ENCODE data around the gene HPSE2. TPM values are rescaled to one million over a fixed set of nuclear protein-coding genes. Genes with fewer than 3 reads are reported as not detected.

The HPSE2 gene
- total and polyA plus RNA-seq, 2 of the 8 experiments (the other 6 are each of a cell fraction or from before 2014, with no cell fraction given): 0.41 to 0.58 TPM

GRCh38 chr10:98560565-98560964 lies 675.1 kb downstream of the HPSE2 start:
- no peak overlapping the region for H4K91ac ChIP-seq (replicated peaks; ENCODE audit: insufficient read length, low read length)
- H3K4ac ChIP-seq (replicated peaks; ENCODE audit: insufficient read length, low read depth, low read length): no peak overlapping the region
- DNase-seq (ENCODE audit: low read depth in 1 of 2, low spot score in 2 of 2) (no peak), FAIRE-seq (no peak)
- ChIA-PET CTCF (ENCODE audit: partially characterized antibody) (no interaction called here), POLR2A (ENCODE audit: partially characterized antibody) (no interaction called here)
- H4K8ac ChIP-seq (ENCODE audit: extremely low read depth, insufficient read depth, low read length): no peak overlapping the region
- no peak overlapping the region for H4K5ac ChIP-seq (ENCODE audit: insufficient read length, low read depth, low read length)
- no peaks in the 10 kb centered on the region for H3K79me2 ChIP-seq (ENCODE audit: control insufficient read depth in 1 of 2, insufficient read depth in 2 of 2, low read length in 2 of 2)
- no peak overlapping the region for H3K9ac ChIP-seq (replicated peaks in 1 of 4; ENCODE audit: extremely low read depth in 1 of 4, low read depth in 3 of 4, low read length in 3 of 4)
- H3K4me2 ChIP-seq (ENCODE audit: insufficient read depth in 1 of 2, low read depth in 2 of 2, low read length in 2 of 2): no peak overlapping the region
- no peaks in the 10 kb centered on the region for H3K79me1 ChIP-seq (ENCODE audit: low read depth, low read length)
- H3K18ac ChIP-seq (ENCODE audit: extremely low read depth, low read length): no peak overlapping the region
- no peaks in the 10 kb centered on the region for H3K9me3 ChIP-seq (ENCODE audit: insufficient read depth in 2 of 2, low read depth in 1 of 2, low read length in 1 of 2)
- H2BK20ac ChIP-seq (ENCODE audit: low read length): no peak overlapping the region
- H3K27me3 ChIP-seq (replicated peaks in 1 of 4; ENCODE audit: control insufficient read depth in 3 of 4, extremely low read depth in 1 of 4, insufficient read depth in 3 of 4, low read length in 3 of 4): peaks cover 0 to 1% (median 0%) of the 10 kb centered on the region in 4 experiments; a peak in 1 of 7 replicates
- no peak overlapping the region for H2BK12ac ChIP-seq (ENCODE audit: low read depth, low read length)
- no peak overlapping the region for H2AK5ac ChIP-seq (ENCODE audit: low read depth, low read length)
- no peak overlapping the region for H2BK15ac ChIP-seq (ENCODE audit: low read length)
- no peaks in the 10 kb centered on the region for H4K20me1 ChIP-seq (replicated peaks in 1 of 2; ENCODE audit: control insufficient read depth in 1 of 2, insufficient read depth in 2 of 2, low read length in 2 of 2)
- 89% methylated on average over 2 of the region's 2 CpGs; no CpG with 5 or more reads in 1 of the 2 experiments for WGBS, 2 experiments (ENCODE audit: extremely low coverage in 1 of 2, insufficient coverage in 1 of 2, insufficient read length in 1 of 2, insufficient replicate concordance in 2 of 2, low coverage in 1 of 2, low lambda C conversion rate in 2 of 2, missing lambda C conversion rate in 1 of 2)
- H3K23ac ChIP-seq (ENCODE audit: insufficient read length): no peak overlapping the region
- H2AFZ ChIP-seq (ENCODE audit: low read length): no peak overlapping the region
- TF ChIP-seq TAF1 (IDR thresholded peaks at IDR 0.05; ENCODE audit: low read depth, low read length): no peak
- no peak overlapping the region for H3K56ac ChIP-seq (replicated peaks; ENCODE audit: insufficient read length, low read depth, low read length)
- no peak overlapping the region for H3K14ac ChIP-seq (ENCODE audit: insufficient read length)
- no peaks in the 10 kb centered on the region for H3K36me3 ChIP-seq (ENCODE audit: control insufficient read depth in 2 of 4, insufficient read depth in 4 of 4, low read length in 3 of 4)
- H2BK120ac ChIP-seq (replicated peaks; ENCODE audit: low read depth, low read length): no peak overlapping the region
- H3K4me1 ChIP-seq (replicated peaks in 1 of 4; ENCODE audit: control insufficient read depth in 3 of 4, insufficient read depth in 4 of 4, low read length in 3 of 4): no peaks in the 10 kb centered on the region
- H3K27ac ChIP-seq (ENCODE audit: low read depth, low read length): no peak overlapping the region
- no peak overlapping the region for H3K4me3 ChIP-seq (ENCODE audit: extremely low read depth in 1 of 4, insufficient read depth in 2 of 4, low read depth in 3 of 4, low read length in 4 of 4)
- no peaks in the 10 kb centered on the region for H3K23me2 ChIP-seq (ENCODE audit: low read depth, low read length)
- no peak overlapping the region for H2BK5ac ChIP-seq (ENCODE audit: low read depth, low read length)

Data from H1 (cell line).